GM12872 (cell line): Measurements from ENCODE around the gene CIAO2A.

Experiments used
- TF ChIP-seq, protein P1 (sequence below): IDR thresholded peaks from 3 replicates; pipeline ENCODE4 v1.5.1; 2011; ENCODE audit warnings: low read depth, mild to moderate bottlenecking, low read length, moderate library complexity; ENCODE audit not compliant: insufficient read depth

Gene CIAO2A

GRCh38 chr15:64071931-64072765, 21.5 kb downstream of the CIAO2A start:
- TF ChIP-seq, protein P1, sequence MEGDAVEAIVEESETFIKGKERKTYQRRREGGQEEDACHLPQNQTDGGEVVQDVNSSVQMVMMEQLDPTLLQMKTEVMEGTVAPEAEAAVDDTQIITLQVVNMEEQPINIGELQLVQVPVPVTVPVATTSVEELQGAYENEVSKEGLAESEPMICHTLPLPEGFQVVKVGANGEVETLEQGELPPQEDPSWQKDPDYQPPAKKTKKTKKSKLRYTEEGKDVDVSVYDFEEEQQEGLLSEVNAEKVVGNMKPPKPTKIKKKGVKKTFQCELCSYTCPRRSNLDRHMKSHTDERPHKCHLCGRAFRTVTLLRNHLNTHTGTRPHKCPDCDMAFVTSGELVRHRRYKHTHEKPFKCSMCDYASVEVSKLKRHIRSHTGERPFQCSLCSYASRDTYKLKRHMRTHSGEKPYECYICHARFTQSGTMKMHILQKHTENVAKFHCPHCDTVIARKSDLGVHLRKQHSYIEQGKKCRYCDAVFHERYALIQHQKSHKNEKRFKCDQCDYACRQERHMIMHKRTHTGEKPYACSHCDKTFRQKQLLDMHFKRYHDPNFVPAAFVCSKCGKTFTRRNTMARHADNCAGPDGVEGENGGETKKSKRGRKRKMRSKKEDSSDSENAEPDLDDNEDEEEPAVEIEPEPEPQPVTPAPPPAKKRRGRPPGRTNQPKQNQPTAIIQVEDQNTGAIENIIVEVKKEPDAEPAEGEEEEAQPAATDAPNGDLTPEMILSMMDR: no peak

GRCh38 chr15:64070965-64071851, 22.4 kb downstream of the CIAO2A start:
- TF ChIP-seq, protein P1: no peak

DNA sequence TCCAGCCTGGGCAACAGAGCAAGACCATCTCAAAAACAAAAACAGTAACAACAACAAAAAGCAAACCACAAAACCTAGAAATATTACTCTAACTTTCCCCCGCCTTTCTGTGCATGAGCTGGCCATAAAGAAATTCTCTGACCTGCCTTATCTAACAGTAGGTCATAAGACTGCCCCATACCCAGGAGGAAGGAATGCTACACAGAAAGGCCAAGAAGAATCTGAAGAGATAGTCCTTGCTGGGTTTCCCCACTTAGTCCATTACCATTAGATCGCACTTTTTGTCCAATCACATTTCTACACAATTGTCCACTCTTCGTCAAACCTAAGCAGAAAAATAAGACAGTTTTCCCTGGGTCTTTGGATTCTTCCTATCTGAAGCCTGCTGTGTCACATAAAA, 23.5 kb downstream of the CIAO2A start:
- TF ChIP-seq, protein P1: no peak

DNA sequence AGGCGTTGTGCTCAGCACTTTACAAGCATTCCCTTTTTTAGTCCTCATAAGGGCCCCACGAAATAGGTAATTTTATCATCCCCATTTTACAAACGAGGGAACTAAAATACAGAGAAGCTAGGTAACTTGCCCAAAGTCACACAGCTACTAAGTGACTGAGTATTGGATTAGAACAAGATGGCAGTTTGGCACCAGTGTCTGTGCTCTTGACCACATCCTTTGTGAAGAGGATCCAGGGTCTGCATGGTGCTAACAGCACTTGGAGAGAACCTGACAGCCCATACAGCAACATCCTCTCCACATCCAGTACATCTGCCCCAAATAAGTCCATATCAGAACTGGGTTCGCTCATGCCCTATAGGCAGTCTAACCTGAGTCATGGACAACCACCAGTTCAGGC, 25.5 kb downstream of the CIAO2A start:
- TF ChIP-seq, protein P1: no peak

DNA sequence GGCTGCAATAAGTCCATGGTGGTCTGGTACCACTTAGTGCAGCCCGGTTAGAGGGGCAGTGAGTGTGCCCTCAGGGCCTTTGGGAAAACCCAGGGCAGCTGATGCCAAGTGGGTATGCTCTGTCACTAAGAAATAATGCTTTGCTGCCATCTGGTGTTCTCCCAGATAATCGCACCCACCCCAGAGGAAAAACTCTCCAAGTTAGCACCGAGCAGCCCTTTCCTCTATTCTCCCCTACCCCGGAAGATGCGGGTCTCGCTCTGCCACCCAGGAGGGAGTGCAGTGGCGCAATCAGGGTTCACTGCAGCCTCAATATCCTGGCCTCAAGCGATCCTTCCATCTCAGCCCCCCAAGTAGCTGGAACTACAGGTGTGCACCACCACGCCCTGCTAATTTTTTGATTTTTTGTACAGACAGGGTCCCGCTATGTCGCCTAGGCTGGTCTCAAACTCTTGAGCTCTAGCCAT, 26.0 kb downstream of the CIAO2A start:
- TF ChIP-seq, protein P1: peak; percentile 83

GRCh38 chr15:64066451-64066850, 27.2 kb downstream of the CIAO2A start:
- TF ChIP-seq, protein P1: no peak

DNA sequence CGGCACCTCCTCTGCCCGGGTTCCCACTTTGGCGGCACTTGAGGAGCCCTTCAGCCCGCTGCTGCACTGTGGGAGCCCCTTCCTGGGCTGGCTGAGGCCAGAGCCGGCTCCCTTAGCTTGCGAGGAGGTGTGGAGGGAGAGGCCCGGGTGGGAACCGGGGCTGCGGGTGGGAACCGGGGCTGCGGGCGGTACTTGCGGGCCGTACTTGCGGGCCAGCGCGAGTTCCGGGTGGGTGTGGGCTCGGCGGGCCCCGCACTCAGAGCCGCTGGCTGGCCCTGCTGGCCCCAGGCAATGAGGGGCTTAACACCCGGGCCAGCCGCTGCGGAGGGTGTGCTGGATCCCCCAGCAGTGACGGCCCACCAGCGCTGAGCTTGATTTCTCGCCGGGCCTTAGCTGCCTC, 32.9 kb downstream of the CIAO2A start:
- TF ChIP-seq, protein P1: no peak
